WTC11 (cell line): Measurements from ENCODE around the gene TRIM47. TPM values are rescaled to one million over a fixed set of nuclear protein-coding genes. Genes with fewer than 3 reads are reported as not detected.
"Not testable (repeated sequence)": the region's sequence is repeated elsewhere in the genome, so short reads cannot be mapped to it uniquely, and the experiment has no call there.

ENCODE experiments used
- ATAC-seq: fragments of 200-7000 bp; cut with Tn5 transposase; 2 replicates; pipeline ENCODE4 v1.10.0; 2021; ENCODE audit warnings: mild to moderate bottlenecking, moderate library complexity
- CTCF ChIA-PET: fragments of 300-600 bp; sonication (Branson Sonifier 250); formaldehyde crosslinking; loops from one replicate; lab custom pipeline; 2021; ENCODE audit warnings: antibody characterized with exemption; lab: Charles Lee
- POLR2A ChIA-PET: fragments of 350-600 bp; sonication (Branson Sonifier 250); formaldehyde crosslinking; loops from one replicate; lab custom pipeline; 2021; ENCODE audit warnings: antibody characterized with exemption; lab: Charles Lee
- DNase-seq: peaks from one replicate; pipeline ENCODE4 v3.0.0; 2021; ENCODE audit warnings: low spot score
- H3K27ac Mint-ChIP-seq: 2 replicates; pipeline ENCODE4 v1.8.0; 2021; ENCODE audit warnings: mixed read lengths
- H3K27me3 Mint-ChIP-seq: 2 replicates; pipeline ENCODE4 v1.8.0; 2021; ENCODE audit warnings: low read depth, mild to moderate bottlenecking, moderate library complexity, mixed read lengths
- H3K36me3 Mint-ChIP-seq: 2 replicates; pipeline ENCODE4 v1.8.0; 2021; ENCODE audit warnings: mixed read lengths
- H3K4me1 Mint-ChIP-seq: 2 replicates; pipeline ENCODE4 v1.8.0; 2022; ENCODE audit warnings: mixed read lengths
- H3K4me3 Mint-ChIP-seq: 2 replicates; pipeline ENCODE4 v1.8.0; 2021; ENCODE audit warnings: mild to moderate bottlenecking, moderate library complexity, mixed read lengths
- H3K9me3 Mint-ChIP-seq: 2 replicates; pipeline ENCODE4 v1.8.0; 2021; ENCODE audit warnings: mixed read lengths
- ATF1 ChIP-seq: sonication (generic); formaldehyde crosslinking; IDR thresholded peaks from 2 replicates; pipeline ENCODE4 v1.8.1; 2023; ENCODE audit warnings: mild to moderate bottlenecking, moderate library complexity, missing genetic modification reagents
- ATF6 ChIP-seq: sonication (generic); formaldehyde crosslinking; IDR thresholded peaks from 2 replicates; pipeline ENCODE4 v1.8.1; 2023; ENCODE audit warnings: mild to moderate bottlenecking, missing genetic modification reagents
- CREB1 ChIP-seq: sonication (generic); formaldehyde crosslinking; IDR thresholded peaks from 2 replicates; pipeline ENCODE4 v1.8.0; 2023; ENCODE audit warnings: mild to moderate bottlenecking, missing genetic modification reagents
- E2F5 ChIP-seq: sonication (generic); formaldehyde crosslinking; IDR thresholded peaks from 2 replicates; pipeline ENCODE4 v1.8.1; 2022; ENCODE audit warnings: mild to moderate bottlenecking, moderate library complexity, missing genetic modification reagents
- EMX1 ChIP-seq: fragments of 250-450 bp; sonication (Bioruptor Pico); IDR thresholded peaks from 2 replicates; pipeline ENCODE4 v1.8.0; 2021; ENCODE audit warnings: mild to moderate bottlenecking
- ESRRA ChIP-seq: sonication (generic); formaldehyde crosslinking; IDR thresholded peaks from 2 replicates; pipeline ENCODE4 v1.8.1; 2022; ENCODE audit warnings: mild to moderate bottlenecking, missing genetic modification reagents, borderline replicate concordance
- FOXK1 ChIP-seq: sonication (generic); formaldehyde crosslinking; IDR thresholded peaks from 2 replicates; pipeline ENCODE4 v1.8.0; 2022; ENCODE audit warnings: mild to moderate bottlenecking, moderate library complexity, missing genetic modification reagents
- FOXP1 ChIP-seq: sonication (generic); formaldehyde crosslinking; IDR thresholded peaks from 2 replicates; pipeline ENCODE4 v1.8.0; 2022; ENCODE audit warnings: missing genetic modification reagents, mild to moderate bottlenecking, moderate library complexity, borderline replicate concordance
- GABPB1 ChIP-seq: sonication (generic); formaldehyde crosslinking; IDR thresholded peaks from 2 replicates; pipeline ENCODE4 v1.8.1; 2023; ENCODE audit warnings: mild to moderate bottlenecking, missing genetic modification reagents
- JAZF1 ChIP-seq: fragments of 250-450 bp; sonication (Bioruptor Pico); IDR thresholded peaks from 2 replicates; pipeline ENCODE4 v1.9.0; 2021; ENCODE audit warnings: moderate library complexity, mild to moderate bottlenecking, inconsistent platforms
- KAT7 ChIP-seq: sonication (generic); formaldehyde crosslinking; IDR thresholded peaks from 2 replicates; pipeline ENCODE4 v1.8.1; 2023; ENCODE audit warnings: missing genetic modification reagents, mild to moderate bottlenecking, borderline replicate concordance
- MAX ChIP-seq: sonication (generic); formaldehyde crosslinking; IDR thresholded peaks from 2 replicates; pipeline ENCODE4 v1.8.0; 2022; ENCODE audit warnings: mild to moderate bottlenecking, missing genetic modification reagents
- MYBL2 ChIP-seq: sonication (generic); formaldehyde crosslinking; IDR thresholded peaks from 2 replicates; pipeline ENCODE4 v1.8.1; 2023; ENCODE audit warnings: mild to moderate bottlenecking, moderate library complexity, missing genetic modification reagents
- RELA ChIP-seq: sonication (generic); formaldehyde crosslinking; IDR thresholded peaks from 2 replicates; pipeline ENCODE4 v1.8.1; 2022; ENCODE audit warnings: missing genetic modification reagents, mild to moderate bottlenecking, borderline replicate concordance
- RORB ChIP-seq: fragments of 250-450 bp; sonication (Bioruptor Pico); IDR thresholded peaks from 2 replicates; pipeline ENCODE4 v1.9.0; 2021; ENCODE audit warnings: mild to moderate bottlenecking
- SMAD4 ChIP-seq: sonication (generic); formaldehyde crosslinking; IDR thresholded peaks from 2 replicates; pipeline ENCODE4 v1.8.0; 2022; ENCODE audit warnings: mild to moderate bottlenecking, missing genetic modification reagents
- TCF7 ChIP-seq: sonication (generic); formaldehyde crosslinking; IDR thresholded peaks from 2 replicates; pipeline ENCODE4 v1.8.0; 2022; ENCODE audit warnings: mild to moderate bottlenecking, low read depth, missing genetic modification reagents, moderate library complexity
- TEAD1 ChIP-seq: sonication (generic); formaldehyde crosslinking; IDR thresholded peaks from 2 replicates; pipeline ENCODE4 v1.8.0; 2022; ENCODE audit warnings: mild to moderate bottlenecking, missing genetic modification reagents
- TEAD4 ChIP-seq: sonication (generic); formaldehyde crosslinking; IDR thresholded peaks from 2 replicates; pipeline ENCODE4 v1.8.0; 2022; ENCODE audit warnings: mild to moderate bottlenecking, missing genetic modification reagents
- TP53 ChIP-seq: sonication (generic); formaldehyde crosslinking; IDR thresholded peaks from 2 replicates; pipeline ENCODE4 v1.8.1; 2023; ENCODE audit warnings: mild to moderate bottlenecking, missing genetic modification reagents
- ZNF232 ChIP-seq: sonication (generic); formaldehyde crosslinking; IDR thresholded peaks from 2 replicates; pipeline ENCODE4 v1.8.0; 2022; ENCODE audit warnings: mild to moderate bottlenecking, missing genetic modification reagents
- ZNF396 ChIP-seq: fragments of 250-450 bp; sonication (Bioruptor Pico); IDR thresholded peaks from 2 replicates; pipeline ENCODE4 v1.8.0; 2021; ENCODE audit warnings: mild to moderate bottlenecking, moderate library complexity, borderline replicate concordance
- ZNF512 ChIP-seq: sonication (generic); formaldehyde crosslinking; IDR thresholded peaks from 2 replicates; pipeline ENCODE4 v1.8.1; 2022; ENCODE audit warnings: missing genetic modification reagents, borderline replicate concordance
- ZNF671 ChIP-seq: fragments of 250-450 bp; sonication (Bioruptor Pico); IDR thresholded peaks from 2 replicates; pipeline ENCODE4 v1.8.0; 2021; ENCODE audit warnings: mild to moderate bottlenecking
- total RNA-seq: library from RNA; stranded (reverse); gene quantifications from 3 replicates; pipeline ENCODE4 v1.2.3, GENCODE V29; 2021
- TF ChIP-seq, protein P1 (sequence below): sonication (generic); formaldehyde crosslinking; conservative IDR thresholded peaks from 2 replicates; pipeline ENCODE4 v1.8.1; 2022; ENCODE audit warnings: mild to moderate bottlenecking, missing genetic modification reagents
- TF ChIP-seq, protein P2 (sequence below): fragments of 250-450 bp; sonication (Bioruptor Pico); IDR thresholded peaks from 2 replicates; pipeline ENCODE4 v1.9.0; 2021; ENCODE audit warnings: mild to moderate bottlenecking
- TF ChIP-seq, protein P3 (sequence below): sonication (generic); formaldehyde crosslinking; IDR thresholded peaks from 2 replicates; pipeline ENCODE4 v1.8.0; 2023; ENCODE audit warnings: missing genetic modification reagents
- TF ChIP-seq, protein P4 (sequence below): sonication (generic); formaldehyde crosslinking; IDR thresholded peaks from 2 replicates; pipeline ENCODE4 v1.8.1; 2023; ENCODE audit warnings: mild to moderate bottlenecking, missing genetic modification reagents, moderate library complexity

Gene TRIM47
- total RNA-seq, 1 experiment from 2014 or later: 10.0 TPM

DNA sequence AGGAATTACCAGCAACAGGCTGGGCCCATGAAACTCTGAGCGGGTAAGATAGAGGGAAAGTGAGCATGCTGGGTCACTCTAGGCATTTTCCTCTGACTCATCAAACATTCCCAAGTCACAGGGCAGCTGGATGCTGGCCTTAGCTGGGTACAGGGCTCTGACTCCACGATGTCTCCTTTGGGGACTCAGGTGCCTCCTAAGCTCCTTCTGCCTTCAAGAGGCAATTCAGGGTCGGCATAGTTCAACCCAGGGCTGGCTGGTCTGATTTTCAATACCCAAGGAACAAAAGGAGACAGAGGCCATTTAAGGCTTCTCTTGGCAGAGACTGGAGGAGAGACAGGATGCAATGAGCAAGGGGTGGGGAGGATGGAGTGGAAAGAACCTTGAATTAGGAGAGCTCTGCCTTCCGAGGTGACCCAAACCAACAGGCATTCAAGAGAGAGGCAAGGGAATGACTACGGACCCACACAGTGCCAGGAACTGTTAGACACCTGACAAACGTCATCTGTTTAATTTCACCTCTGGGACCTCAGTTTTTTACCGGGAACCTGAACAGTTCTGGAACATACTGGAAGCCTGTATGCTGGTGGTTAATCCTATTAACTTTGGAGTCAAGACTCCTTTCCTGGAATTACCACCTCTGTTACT is 24.2 kb downstream of the TRIM47 start (continued):
- TF ChIP-seq ATF6 (CRISPR knock-in tag) (no peak), TEAD4 (CRISPR knock-in tag) (no peak), SMAD4 (CRISPR knock-in tag) (no peak), FOXK1 (CRISPR knock-in tag) (no peak), JAZF1 (no peak), CREB1 (no peak), ZNF671 (CRISPR knock-in tag) (no peak), FOXP1 (no peak), E2F5 (CRISPR knock-in tag) (no peak)

- ATAC-seq (no peak), DNase-seq (no peak)
- Mint-ChIP-seq H3K27ac (peak overlapping the region; percentile 53), H3K27me3 (no peaks in the 10 kb centered on the region), H3K36me3 (peaks cover 11% of the 10 kb centered on the region), H3K4me1 (peaks cover 16% of the 10 kb centered on the region), H3K9me3 (no peaks in the 10 kb centered on the region), H3K4me3 (no peak overlapping the region)
- CTCF ChIA-PET: interaction anchor here (3.0 to 6.0 kb wide), 2 partner anchors 7 to 25 kb away, joined by 51 to 100 read pairs; no protein-coding TSS in a partner anchor
- TF ChIP-seq ZNF232: no peak
- TF ChIP-seq, protein P1, sequence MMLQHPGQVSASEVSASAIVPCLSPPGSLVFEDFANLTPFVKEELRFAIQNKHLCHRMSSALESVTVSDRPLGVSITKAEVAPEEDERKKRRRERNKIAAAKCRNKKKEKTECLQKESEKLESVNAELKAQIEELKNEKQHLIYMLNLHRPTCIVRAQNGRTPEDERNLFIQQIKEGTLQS (CRISPR knock-in tag): no peak
- TF ChIP-seq MYBL2: no peak
- TF ChIP-seq GABPB1: no peak
- no peak for TF ChIP-seq ZNF396 (CRISPR knock-in tag)
- TF ChIP-seq RORB: no peak
- no peak for TF ChIP-seq RELA (CRISPR knock-in tag)
- TF ChIP-seq TP53 (CRISPR knock-in tag): no peak
- no peak for TF ChIP-seq EMX1 (CRISPR knock-in tag)
- no peak for TF ChIP-seq ESRRA (CRISPR knock-in tag)
- no peak for TF ChIP-seq ZNF512 (CRISPR knock-in tag)
- no peak for TF ChIP-seq MAX (CRISPR knock-in tag)
- TF ChIP-seq JAZF1: no peak
- no peak for TF ChIP-seq TCF7
- TF ChIP-seq, protein P2, sequence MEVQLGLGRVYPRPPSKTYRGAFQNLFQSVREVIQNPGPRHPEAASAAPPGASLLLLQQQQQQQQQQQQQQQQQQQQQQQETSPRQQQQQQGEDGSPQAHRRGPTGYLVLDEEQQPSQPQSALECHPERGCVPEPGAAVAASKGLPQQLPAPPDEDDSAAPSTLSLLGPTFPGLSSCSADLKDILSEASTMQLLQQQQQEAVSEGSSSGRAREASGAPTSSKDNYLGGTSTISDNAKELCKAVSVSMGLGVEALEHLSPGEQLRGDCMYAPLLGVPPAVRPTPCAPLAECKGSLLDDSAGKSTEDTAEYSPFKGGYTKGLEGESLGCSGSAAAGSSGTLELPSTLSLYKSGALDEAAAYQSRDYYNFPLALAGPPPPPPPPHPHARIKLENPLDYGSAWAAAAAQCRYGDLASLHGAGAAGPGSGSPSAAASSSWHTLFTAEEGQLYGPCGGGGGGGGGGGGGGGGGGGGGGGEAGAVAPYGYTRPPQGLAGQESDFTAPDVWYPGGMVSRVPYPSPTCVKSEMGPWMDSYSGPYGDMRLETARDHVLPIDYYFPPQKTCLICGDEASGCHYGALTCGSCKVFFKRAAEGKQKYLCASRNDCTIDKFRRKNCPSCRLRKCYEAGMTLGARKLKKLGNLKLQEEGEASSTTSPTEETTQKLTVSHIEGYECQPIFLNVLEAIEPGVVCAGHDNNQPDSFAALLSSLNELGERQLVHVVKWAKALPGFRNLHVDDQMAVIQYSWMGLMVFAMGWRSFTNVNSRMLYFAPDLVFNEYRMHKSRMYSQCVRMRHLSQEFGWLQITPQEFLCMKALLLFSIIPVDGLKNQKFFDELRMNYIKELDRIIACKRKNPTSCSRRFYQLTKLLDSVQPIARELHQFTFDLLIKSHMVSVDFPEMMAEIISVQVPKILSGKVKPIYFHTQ (CRISPR knock-in tag): no peak
- no peak for TF ChIP-seq KAT7 (CRISPR knock-in tag)
- TF ChIP-seq ATF1 (CRISPR knock-in tag): no peak
- no peak for TF ChIP-seq TEAD1 (CRISPR knock-in tag)
- TF ChIP-seq, protein P3, sequence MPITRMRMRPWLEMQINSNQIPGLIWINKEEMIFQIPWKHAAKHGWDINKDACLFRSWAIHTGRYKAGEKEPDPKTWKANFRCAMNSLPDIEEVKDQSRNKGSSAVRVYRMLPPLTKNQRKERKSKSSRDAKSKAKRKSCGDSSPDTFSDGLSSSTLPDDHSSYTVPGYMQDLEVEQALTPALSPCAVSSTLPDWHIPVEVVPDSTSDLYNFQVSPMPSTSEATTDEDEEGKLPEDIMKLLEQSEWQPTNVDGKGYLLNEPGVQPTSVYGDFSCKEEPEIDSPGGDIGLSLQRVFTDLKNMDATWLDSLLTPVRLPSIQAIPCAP (CRISPR knock-in tag): no peak
- TF ChIP-seq, protein P4, sequence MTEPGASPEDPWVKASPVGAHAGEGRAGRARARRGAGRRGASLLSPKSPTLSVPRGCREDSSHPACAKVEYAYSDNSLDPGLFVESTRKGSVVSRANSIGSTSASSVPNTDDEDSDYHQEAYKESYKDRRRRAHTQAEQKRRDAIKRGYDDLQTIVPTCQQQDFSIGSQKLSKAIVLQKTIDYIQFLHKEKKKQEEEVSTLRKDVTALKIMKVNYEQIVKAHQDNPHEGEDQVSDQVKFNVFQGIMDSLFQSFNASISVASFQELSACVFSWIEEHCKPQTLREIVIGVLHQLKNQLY (CRISPR knock-in tag): no peak
- POLR2A ChIA-PET: no interaction called here
These were observed 24.9 kb downstream of the TRIM47 start for GRCh38 chr17:75853433-75853832.

DNA sequence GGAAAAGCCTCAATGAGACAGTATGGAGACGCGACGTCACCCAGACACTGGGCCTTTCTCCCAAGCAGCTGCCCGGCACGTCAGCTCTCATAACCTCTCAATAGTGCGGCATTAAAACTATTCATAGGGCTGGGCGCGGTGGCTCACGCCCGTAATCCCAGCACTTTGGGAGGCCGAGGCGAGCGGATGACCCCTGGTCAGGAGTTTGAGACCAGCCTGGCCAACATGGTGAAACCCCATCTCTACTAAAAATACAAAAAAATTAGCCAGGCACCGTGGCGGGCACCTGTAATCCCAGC is 26.7 kb downstream of the TRIM47 start:
- ATAC-seq, H3K9me3 Mint-ChIP-seq, DNase-seq, POLR2A ChIA-PET, H3K4me3 Mint-ChIP-seq, H3K27me3 Mint-ChIP-seq: not testable (repeated sequence)
- peaks cover 23% of the 10 kb centered on the region for H3K36me3 Mint-ChIP-seq
- CTCF ChIA-PET: interaction anchor here (0.7 to 6.0 kb wide), 3 partner anchors 10 to 40 kb away, joined by 3 to 100 read pairs (median 6); no protein-coding TSS in a partner anchor
- H3K27ac Mint-ChIP-seq: peak overlapping the region; percentile 41; the same call in 1 of the 2 replicates
- peaks cover 18% of the 10 kb centered on the region for H3K4me1 Mint-ChIP-seq
